ENCODE measurements around the gene PRSS53. TPM values are rescaled to one million over a fixed set of nuclear protein-coding genes. Genes with fewer than 3 reads are reported as not detected.

PRSS53 gene
- polyA plus RNA-seq, 1 of the 3 experiments (the other 2 are of a cell fraction) = 3.1 TPM

GRCh38 chr16:31073970-31074813, 14.6 kb downstream of the PRSS53 start, which contains the start of the genes ZNF646 and ZNF668 (continued):
- TF ChIP-seq, protein P1, sequence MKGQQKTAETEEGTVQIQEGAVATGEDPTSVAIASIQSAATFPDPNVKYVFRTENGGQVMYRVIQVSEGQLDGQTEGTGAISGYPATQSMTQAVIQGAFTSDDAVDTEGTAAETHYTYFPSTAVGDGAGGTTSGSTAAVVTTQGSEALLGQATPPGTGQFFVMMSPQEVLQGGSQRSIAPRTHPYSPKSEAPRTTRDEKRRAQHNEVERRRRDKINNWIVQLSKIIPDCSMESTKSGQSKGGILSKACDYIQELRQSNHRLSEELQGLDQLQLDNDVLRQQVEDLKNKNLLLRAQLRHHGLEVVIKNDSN (IDR thresholded peaks at IDR 0.05; ENCODE audit: borderline replicate concordance, low read depth) = no peak

- Histone ChIP-seq H3K9me3 (no peaks in the 10 kb centered on the region), H3K9ac (peak overlapping the region; percentile 95), H3K4me2 (peak overlapping the region; percentile 93), H3K79me2 (ENCODE audit: insufficient read depth) (peaks cover 89% of the 10 kb centered on the region), H3K27ac (ENCODE audit: low read depth in 2 of 2, low read length in 1 of 2) (peak overlapping the region; percentile 93 to 95), H2AFZ (ENCODE audit: low read depth) (peak overlapping the region; percentile 83), H3K27me3 (ENCODE audit: insufficient read depth) (no peaks in the 10 kb centered on the region), H3F3A (replicated peaks; ENCODE audit: insufficient read depth) (peaks cover 7% of the 10 kb centered on the region), H3K4me3 (ENCODE audit: low read depth in 2 of 2, low read length in 1 of 2) (peak overlapping the region; percentile 90 to 95), H4K20me1 (ENCODE audit: insufficient read depth) (0 out of 2 replicates have a peak, but pooled peaks cover 3% of the 10 kb centered on the region), H3K36me3 (replicated peaks in 1 of 2; ENCODE audit: control insufficient read depth in 1 of 2, insufficient read depth in 2 of 2, low read length in 1 of 2) (peaks cover 11 to 25% of the 10 kb centered on the region in 2 experiments), H3K4me1 (ENCODE audit: control insufficient read depth in 1 of 2, insufficient read depth in 2 of 2, low read depth in 1 of 2, low read length in 1 of 2) (peaks cover 5 to 14% of the 10 kb centered on the region in 2 experiments; a peak in 3 of 4 replicates), H3K9me2 (no peaks in the 10 kb centered on the region)
- 0% methylated on average over 22 of the region's 83 CpGs for WGBS (ENCODE audit: low lambda C conversion rate)
- ChIA-PET CTCF (interaction anchor here (1.0 to 4.3 kb wide), 6 partner anchors 16 to 119 kb away, joined by 3 to 19 read pairs (median 6); partner anchors contain the start of genes HSD3B7 and PRSS53), POLR2A (interaction anchor here (0.6 to 2.7 kb wide), 18 partner anchors 11 to 387 kb away, joined by 3 to 22 read pairs (median 4); partner anchors contain the start of genes FUS, HSD3B7, KAT8 and PRSS53)
- DNase-seq = peak; percentile 94
- TF ChIP-seq RXRA (IDR thresholded peaks at IDR 0.05; ENCODE audit: borderline replicate concordance, low read depth) = no peak
- TF ChIP-seq USF2 (IDR thresholded peaks at IDR 0.05; ENCODE audit: borderline replicate concordance, low read depth, low read length) = no peak
- 0 out of 2 replicates have a peak, but pooled peaks have one; percentile 39 for TF ChIP-seq SIN3A (IDR thresholded peaks at IDR 0.05; ENCODE audit: borderline replicate concordance, low read depth, low read length)
- peak; percentile 71 for TF ChIP-seq YY1 (IDR thresholded peaks at IDR 0.05; ENCODE audit: low read depth)
- peak; percentile 75 for TF ChIP-seq ELF1 (IDR thresholded peaks at IDR 0.05)
- no peak for TF ChIP-seq RCOR1 (IDR thresholded peaks at IDR 0.05; ENCODE audit: low read length)
- no peak for TF ChIP-seq NRF1 (IDR thresholded peaks at IDR 0.05; ENCODE audit: low read depth, low read length)
- no peak for TF ChIP-seq FOSL2 (IDR thresholded peaks at IDR 0.05; ENCODE audit: borderline replicate concordance, low read depth)
- peak; percentile 62; the same call in 1 of the 2 replicates for TF ChIP-seq MXI1 (IDR thresholded peaks at IDR 0.05; ENCODE audit: low read depth, low read length)
- TF ChIP-seq POLR2AphosphoS5 (IDR thresholded peaks at IDR 0.05; ENCODE audit: low read depth, low read length) = no peak; the same call in 1 of the 2 replicates
- no peak for TF ChIP-seq TEAD4 (IDR thresholded peaks at IDR 0.05; ENCODE audit: borderline replicate concordance, insufficient read depth)
- no peak for TF ChIP-seq FOXM1 (IDR thresholded peaks at IDR 0.05; ENCODE audit: low read depth)
- TF ChIP-seq NFIC (IDR thresholded peaks at IDR 0.05; ENCODE audit: borderline replicate concordance) = peak; percentile 28; the same call in 1 of the 2 replicates
- TF ChIP-seq RFX5 (IDR thresholded peaks at IDR 0.05; ENCODE audit: low read length) = no peak
- TF ChIP-seq SMC3 (IDR thresholded peaks at IDR 0.05; ENCODE audit: low read depth, low read length) = no peak
- no peak for TF ChIP-seq EZH2phosphoT487 (IDR thresholded peaks at IDR 0.05; ENCODE audit: borderline replicate concordance, low read depth)
- TF ChIP-seq EP300 (IDR thresholded peaks at IDR 0.05; ENCODE audit: borderline replicate concordance in 1 of 2, low read depth in 1 of 2, low read length in 1 of 2) = no peak
- TF ChIP-seq FOXJ3 (CRISPR knock-in tag; IDR thresholded peaks at IDR 0.05) = no peak
- TF ChIP-seq TAF1 (IDR thresholded peaks at IDR 0.05; ENCODE audit: borderline replicate concordance, low read depth, low read length) = peak; percentile 85
- no peak for TF ChIP-seq GATA2 (CRISPR knock-in tag; IDR thresholded peaks at IDR 0.05)
- TF ChIP-seq, protein P2, sequence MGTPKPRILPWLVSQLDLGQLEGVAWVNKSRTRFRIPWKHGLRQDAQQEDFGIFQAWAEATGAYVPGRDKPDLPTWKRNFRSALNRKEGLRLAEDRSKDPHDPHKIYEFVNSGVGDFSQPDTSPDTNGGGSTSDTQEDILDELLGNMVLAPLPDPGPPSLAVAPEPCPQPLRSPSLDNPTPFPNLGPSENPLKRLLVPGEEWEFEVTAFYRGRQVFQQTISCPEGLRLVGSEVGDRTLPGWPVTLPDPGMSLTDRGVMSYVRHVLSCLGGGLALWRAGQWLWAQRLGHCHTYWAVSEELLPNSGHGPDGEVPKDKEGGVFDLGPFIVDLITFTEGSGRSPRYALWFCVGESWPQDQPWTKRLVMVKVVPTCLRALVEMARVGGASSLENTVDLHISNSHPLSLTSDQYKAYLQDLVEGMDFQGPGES (IDR thresholded peaks at IDR 0.05; ENCODE audit: low read depth, low read length) = no peak
- TF ChIP-seq PBX3 (IDR thresholded peaks at IDR 0.05) = no peak
- TF ChIP-seq RAD21 (IDR thresholded peaks at IDR 0.05; ENCODE audit: low read length) = no peak
These were observed 15.4 kb downstream of the PRSS53 start for GRCh38 chr16:31073142-31073969.
